ENCODE results near the gene FAM219A.
"Not testable (repeated sequence)": the region's sequence is repeated elsewhere in the genome, so short reads cannot be mapped to it uniquely, and the experiment has no call there.

FAM219A gene

DNA sequence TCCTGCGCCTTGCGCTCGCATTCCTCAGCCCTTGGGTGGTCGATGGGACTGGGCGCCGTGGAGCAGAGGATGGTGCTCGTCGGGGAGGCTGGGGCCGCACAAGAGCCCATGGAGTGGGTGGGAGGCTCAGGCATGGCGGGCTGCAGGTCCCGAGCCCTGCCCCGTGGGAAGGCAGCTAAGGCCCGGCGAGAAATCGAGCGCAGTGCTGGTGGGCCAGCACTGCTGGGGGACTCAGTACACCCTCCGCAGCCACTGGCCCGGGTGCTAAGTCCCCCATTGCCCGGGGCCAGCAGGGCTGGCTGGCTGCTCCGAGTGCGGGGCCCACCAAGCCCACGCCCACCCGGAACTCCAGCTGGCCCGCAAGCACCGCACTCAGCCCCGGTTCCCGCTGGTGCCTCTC lies 24.4 kb upstream of the FAM219A start:
- not testable (repeated sequence) for DNase-seq

DNA sequence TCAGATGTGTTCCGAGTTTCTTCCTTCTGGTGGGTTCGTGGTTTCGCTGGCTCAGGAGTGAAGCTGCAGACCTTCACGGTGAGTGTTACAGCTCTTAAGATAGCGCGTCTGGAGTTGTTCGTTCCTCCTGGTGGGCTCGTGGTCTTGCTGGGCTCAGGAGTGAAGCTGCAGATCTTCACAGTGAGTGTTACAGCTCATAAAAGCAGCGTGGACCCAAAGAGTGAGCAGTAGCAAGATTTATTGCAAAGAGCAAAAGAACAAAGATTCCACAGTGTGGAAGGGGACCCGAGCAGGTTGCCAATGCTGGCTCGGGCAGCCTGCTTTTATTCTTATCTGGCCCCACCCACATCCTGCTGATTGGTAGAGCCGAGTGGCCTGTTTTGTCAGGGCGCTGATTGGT lies 23.2 kb upstream of the FAM219A start:
- not testable (repeated sequence) for DNase-seq

DNA sequence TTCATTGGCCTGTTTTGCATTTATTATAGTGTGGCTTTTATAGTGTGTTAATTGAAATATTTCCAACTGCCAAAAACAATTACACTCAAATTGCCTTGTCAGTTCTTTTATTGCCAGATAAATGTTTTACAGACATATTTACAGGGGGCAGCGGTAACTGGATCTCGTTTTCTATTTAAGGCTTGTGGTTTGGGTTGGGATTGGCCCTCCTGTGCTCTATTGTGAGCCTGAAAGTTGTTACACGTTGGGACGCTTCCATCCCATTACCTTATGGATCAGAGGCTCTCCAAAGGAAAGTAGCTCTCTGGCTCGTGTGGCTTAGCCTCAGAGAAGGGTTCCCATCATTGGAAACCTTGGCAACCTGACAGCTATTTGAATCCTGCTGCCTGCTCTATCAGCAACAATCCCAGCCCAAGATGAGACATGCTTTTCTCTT lies 21.1 kb upstream of the FAM219A start:
- no peak for DNase-seq

DNA sequence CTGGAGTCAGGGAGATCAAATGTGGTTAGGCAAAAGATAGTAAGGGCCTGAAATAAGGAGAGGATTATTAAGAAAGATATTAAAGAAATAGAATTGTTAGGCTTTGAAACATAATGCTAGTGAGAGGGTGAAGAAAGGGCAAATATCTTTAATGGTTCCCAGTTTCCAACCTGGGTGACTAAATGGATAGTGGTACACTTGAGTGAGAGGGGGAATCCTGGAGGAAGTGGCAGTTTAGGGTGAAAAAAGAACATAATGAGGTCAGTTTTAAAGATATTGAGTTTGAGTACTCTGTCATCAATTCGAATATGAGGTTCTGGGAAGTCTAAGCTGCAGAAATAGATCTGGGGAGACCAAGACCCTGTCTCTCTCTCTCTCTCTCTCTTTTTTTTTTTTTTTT lies 19.2 kb upstream of the FAM219A start:
- no peak for DNase-seq

- DNase-seq, result no peak
Measured at GRCh38 chr9:34475097-34475496, 16.7 kb upstream of the FAM219A start.

GRCh38 chr9:34465468-34465867 lies 7.1 kb upstream of the FAM219A start:
- no peak for DNase-seq

DNA sequence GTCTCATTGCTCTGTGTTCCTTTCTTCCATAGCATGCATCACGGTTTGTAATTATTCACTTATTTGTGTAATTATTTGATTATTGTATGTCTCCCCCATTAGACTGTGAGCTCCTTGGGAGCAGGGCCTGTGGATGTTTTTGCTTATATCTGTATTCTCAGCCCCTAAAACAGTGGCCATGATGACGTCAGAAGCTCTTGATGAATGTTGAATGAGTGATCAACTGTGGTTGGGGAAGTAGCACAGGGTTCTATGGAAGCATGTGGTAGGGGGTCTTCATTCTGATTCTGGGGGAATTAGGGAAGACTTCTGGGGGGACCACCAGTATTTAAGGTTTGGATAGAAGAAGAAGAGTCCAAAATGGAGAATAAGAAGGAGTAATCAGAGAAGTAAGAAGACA lies 6.2 kb upstream of the FAM219A start:
- DNase-seq, result no peak

DNA sequence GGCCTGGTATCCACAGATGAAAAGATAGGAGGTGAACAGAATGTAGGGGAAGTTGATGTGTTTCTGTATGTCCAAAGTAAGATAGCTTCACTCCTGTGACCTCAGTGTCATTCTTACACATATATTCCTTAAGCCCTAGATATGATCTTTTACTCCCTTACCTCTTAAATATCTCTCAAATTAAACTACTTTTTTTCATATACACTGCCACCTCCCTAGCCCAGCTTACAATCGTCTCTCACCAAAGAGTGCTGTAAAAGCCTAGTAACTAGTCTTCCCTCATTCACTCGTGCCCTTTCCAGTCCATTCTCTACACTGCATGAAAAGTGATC lies 5.5 kb upstream of the FAM219A start:
- DNase-seq, result no peak

DNA sequence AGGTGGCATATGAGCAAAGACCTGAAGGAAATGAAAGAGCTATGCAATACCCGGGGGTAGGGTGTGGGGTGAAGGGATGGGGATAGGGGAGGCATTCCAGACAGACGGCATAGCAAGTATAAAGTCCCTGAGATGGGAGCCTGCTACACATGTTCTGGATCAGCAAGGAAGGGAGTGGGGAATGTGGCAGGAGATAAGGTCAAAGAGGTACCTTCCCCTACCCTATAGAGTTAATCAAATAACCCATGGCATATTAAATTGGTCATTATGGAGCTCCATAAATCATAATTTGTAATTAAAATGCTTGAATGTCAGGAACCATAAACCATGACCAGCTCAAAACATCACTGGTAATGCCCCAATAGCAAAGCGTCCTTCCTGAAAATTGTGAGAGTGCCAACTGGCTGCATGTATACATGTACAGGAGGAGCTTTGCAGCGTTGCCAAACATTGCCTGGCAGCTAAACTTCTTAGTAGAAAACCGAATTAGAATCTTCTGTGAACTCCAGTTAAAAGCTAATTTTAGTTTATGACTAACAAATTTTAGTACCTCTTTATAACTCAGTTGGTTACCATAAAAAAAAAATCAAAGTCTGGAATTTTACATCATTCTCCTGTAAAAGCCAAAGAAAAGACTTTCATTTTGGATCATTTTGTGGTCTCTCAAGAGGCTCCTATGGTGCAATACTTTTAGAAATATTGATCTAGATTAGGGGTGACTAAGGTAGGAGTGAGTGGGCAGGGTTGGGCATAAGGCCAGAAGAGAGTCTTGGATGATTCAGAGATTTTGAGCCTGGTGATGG lies 4.9 kb upstream of the FAM219A start:
- DNase-seq, result no peak

- DNase-seq, result no peak
Measured at GRCh38 chr9:34459941-34460340, 1.6 kb upstream of the FAM219A start.

GRCh38 chr9:34459356-34459755 lies 986 bp upstream of the FAM219A start:
- DNase-seq, result no peak

- no peak for DNase-seq
Measured at GRCh38 chr9:34458959-34459340, 580 bp upstream of the FAM219A start.

DNA sequence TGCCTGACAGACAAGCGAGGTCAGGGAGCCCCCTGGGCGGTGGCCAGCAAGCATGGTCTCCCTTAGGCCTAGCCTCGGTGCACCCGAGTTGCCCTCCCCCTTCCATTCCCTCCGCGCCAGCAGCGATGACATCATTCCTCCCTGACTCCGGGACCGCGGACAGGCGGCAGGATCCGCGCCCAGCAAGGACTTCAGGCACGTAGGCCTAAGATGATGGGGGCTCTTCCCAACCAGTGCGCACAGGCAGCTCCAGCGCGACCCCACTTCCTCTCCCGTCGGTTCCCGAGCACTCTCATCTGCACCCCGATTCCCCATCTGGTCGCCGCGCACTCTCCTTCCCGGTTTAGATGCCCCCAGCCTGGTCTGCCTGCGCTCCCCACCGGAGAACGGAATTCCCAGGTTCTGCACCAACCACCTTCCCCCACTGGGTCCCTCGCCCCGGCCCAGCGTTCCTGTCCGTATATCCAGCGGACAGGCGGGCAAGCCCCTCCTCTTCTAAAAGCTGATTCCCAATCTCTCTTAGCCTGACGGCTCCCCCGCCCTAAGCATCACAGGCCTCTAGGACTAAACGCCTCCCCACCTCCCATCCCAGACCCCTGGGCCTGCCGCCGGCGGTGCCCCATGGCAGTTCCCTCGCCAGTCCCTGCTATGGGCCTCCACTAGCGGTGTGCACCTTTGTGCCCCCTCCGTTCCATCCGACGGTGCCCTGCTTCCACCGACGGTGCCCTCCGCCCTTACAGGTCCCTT lies 931 bp downstream of the FAM219A start:
- peak; percentile 67 for DNase-seq

DNA sequence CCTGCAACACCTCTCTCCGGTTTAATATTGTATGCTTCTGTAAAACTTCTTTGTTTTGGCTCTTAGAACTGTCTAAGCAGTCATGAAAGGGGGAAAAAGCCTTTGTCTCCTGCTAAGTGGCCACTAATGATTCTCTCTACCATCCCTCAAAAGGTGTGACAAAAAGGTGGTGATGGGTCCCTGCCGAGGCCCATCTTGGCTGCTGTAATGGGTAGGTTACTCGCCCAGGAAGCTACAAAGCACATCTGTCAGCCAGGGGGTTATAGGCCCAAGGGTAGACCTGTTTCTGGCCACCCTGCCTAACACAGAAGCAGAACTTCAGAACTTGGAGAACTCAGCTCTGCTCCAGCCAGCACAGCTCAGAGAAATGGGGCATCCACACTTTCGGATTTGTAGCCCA lies 1.6 kb downstream of the FAM219A start:
- no peak for DNase-seq

GRCh38 chr9:34456151-34456550 lies 2.2 kb downstream of the FAM219A start:
- DNase-seq, result no peak

GRCh38 chr9:34454571-34455065 lies 3.8 kb downstream of the FAM219A start:
- DNase-seq, result no peak

DNA sequence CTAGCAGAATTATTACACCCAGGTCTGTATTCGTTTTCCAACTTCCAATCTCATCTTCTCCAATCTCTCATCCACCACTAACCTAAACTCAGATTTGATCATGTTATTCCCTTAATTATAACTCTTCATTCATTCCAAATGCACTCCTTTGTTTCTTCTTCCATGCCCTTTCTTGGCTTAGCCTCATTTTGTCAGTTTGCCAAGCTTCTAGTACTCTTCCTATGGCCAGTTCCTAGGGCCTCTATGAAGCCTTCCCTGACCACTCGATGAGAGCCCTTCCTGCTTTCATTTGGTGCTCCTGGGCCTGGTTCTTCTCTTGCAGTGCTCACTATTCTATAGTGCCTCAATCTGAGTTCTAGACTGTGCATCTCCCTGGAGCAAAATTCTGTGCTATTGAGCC lies 5.8 kb downstream of the FAM219A start:
- no peak for DNase-seq

GRCh38 chr9:34451545-34451944 lies 6.8 kb downstream of the FAM219A start:
- DNase-seq, result no peak

DNA sequence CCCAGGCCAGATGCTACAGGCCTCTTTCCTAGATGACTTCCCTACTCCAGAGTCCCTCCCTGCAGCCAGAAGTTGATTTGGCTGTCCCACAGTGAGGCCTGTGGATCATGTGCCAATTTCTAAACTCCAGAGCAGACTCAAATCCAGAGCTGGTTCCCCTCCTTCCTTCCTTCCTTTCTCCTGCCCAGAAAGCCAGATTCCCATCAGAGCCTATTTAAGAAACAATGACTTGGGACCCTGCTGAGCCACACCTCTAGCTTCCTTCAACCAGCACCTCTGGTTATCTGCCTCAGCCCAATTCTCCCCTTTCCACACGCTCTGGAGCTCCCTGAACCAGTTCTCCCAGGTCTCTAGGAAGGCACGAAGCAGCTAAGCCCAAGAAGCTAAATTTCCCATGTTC lies 7.2 kb downstream of the FAM219A start:
- no peak for DNase-seq

GRCh38 chr9:34450644-34451043 lies 7.7 kb downstream of the FAM219A start:
- no peak for DNase-seq

DNA sequence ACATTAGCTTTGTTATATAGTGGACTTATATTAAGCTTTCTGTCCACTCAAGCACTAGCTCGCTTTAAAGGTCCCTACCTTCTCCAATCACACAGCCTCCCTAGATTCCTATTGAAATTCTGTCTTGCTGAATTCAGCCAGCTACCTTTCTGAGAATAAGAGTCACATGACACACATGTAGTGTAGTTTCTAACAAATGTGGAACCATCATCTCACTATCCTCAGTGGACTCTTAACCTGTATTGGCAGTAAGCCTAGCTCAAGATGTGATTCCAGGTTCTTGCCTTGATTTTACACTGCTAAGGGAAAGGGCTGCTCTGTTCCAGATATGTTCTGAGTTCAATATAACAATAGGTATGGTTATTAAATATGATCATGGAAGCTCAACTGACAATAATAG lies 11.4 kb downstream of the FAM219A start:
- DNase-seq, result no peak

- DNase-seq, result no peak
Measured at GRCh38 chr9:34446468-34446891, 11.9 kb downstream of the FAM219A start.

DNA sequence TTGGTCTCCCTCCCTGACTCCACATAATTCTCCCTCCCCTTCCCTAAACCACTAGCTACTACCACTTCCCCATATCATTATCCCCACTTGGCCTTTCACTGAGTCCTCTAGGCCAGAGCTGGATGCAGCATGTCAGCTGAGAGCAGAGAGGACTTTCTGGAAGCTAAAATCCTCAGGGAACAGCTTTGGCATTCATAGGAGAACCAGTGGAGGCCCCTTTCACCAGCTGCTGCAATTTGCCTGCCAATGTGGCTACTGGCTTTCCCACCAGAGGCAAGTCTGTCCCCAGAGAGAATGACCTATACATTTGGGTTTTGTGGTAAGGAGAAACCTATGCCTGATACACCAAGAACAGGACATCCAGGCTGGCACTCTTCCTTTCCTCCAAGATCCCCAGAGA lies 14.4 kb downstream of the FAM219A start:
- DNase-seq, result no peak

DNA sequence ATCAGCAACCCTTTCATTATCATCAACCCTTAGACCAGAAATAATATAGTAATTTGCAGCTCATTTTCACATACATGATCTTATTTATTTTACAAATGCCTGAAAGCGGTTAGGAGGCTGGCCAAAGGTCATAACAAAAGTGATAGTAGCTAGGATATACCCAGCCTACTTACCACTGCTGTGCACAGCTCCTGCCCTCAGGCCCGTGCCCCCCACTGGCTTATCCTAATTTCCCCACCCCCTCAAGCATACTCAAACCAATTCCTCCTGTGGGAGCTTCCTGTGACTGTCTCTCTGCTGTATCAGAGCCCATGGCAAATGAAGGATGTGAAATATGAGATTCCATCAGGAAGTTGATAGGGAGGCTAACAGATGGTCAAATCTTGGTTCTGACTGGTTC lies 14.8 kb downstream of the FAM219A start:
- DNase-seq, result no peak
